HG02981 (cell line): ENCODE data around the gene NSMF.

Source experiments
- ATAC-seq: cut with Tn5 transposase; IDR thresholded peaks from one replicate; pipeline ENCODE4 v1.9.1; 2021; ENCODE audit warnings: mild to moderate bottlenecking, moderate library complexity; ENCODE audit not compliant: unreplicated experiment

The NSMF gene

GRCh38 chr9:137433349-137433915 is 25.7 kb downstream of the NSMF start:
- no peak for ATAC-seq

DNA sequence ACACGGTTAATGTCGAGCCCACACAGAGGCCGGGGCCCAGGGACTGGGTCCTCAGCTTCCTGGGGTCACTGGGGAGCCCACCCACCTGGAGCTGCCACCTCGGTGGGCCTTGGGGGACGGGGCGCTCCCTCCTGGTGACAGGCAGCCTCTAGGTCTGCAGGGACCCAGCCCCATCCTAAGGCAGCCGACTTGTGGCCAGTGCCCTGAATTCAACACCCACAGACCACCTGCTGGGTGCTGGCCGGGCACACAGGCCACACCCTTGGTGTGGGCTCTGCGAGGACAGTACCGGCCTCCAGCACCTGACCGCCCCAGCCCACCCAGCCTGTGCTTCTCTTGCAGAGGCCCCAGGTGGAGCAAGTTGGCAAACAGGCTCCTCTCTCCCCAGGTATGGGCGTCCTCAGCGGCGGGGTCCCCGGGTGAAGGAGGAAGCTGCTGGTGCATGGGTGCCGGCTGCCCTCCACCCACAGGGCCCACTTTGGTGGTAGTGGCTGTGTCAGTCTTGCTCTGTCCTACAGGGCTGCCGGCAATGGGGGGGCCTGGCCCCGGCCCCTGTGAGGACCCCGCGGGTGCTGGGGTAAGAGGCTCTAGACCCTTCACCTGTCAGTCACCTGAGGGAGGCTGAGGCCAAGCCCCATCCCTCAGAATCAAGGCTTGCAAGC is 26.3 kb downstream of the NSMF start:
- no peak for ATAC-seq

- ATAC-seq, result no peak
Measured at GRCh38 chr9:137431416-137431931, 27.7 kb downstream of the NSMF start.

GRCh38 chr9:137430723-137431415 is 28.3 kb downstream of the NSMF start:
- ATAC-seq, result no peak

- ATAC-seq, result no peak
Measured at GRCh38 chr9:137429974-137430722, 29.0 kb downstream of the NSMF start.

DNA sequence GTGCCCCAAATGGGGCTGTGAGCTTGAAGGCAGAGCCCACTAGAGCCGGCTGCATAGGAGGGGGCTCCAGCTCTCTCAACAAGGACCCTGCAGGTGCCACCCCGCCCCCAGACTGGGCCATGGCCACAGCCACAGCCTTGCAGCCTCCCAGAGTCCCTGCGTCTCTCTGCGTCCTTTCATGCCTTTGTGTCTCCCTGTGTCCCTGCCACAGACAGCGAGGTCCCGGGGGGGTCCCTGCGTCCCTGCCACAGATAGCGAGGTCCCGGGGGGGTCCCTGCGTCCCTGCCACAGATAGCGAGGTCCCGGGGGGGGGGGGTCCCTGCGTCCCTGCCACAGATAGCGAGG is 29.6 kb downstream of the NSMF start:
- ATAC-seq, result no peak

DNA sequence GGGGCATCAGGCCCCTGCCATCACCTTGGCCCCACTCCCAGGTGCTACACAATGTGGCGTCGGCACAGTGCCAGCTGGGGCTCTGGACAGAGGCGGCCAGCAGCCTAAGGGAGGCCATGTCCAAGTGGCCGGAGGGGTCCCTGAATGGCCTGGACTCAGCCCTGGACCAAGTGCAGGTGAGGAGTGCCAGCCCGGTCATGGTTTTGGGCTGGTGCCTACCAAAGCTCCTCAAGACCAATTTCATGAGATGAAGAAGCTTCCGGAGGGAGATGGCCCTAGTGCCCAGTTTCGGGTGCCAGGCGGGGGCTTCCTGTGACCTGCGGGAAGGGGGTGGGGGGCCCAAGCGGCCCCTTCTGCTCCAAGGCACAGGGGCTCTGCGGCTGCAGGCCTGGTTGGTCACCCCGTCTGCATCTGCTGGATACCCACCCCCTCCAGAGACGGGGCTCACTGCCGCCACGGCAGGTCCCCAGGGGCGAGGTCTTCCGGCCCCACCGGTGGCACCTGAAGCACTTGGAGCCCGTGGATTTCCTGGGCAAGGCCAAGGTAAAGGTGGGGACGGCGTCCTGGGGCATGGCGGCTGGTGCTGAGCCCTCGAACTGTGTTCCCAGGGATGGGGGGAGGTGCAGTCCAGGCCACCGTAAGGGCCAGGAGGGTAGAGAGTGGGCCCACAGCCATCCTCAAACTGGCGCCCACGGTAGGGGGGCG is 30.1 kb downstream of the NSMF start:
- no peak for ATAC-seq

DNA sequence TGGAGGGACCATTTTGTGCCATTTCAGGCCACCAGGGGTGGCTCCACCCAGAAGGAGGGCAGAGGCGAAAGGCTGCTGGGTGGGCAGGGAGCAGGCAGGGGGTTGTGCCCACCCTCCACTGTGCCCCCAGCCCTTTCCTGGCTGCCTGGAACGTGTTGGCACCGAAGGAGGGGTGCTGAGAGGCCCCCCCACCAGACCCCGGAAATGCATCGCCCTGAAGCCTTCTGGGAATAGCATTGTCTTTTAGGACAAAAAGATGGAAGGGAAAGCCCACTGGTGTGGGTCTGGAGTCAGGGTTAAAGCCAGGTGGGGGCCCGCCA is 30.9 kb downstream of the NSMF start:
- no peak for ATAC-seq

- ATAC-seq, result no peak
Measured at GRCh38 chr9:137427454-137428310, 31.5 kb downstream of the NSMF start.

- no peak for ATAC-seq
Measured at GRCh38 chr9:137426018-137426681, 33.0 kb downstream of the NSMF start.

DNA sequence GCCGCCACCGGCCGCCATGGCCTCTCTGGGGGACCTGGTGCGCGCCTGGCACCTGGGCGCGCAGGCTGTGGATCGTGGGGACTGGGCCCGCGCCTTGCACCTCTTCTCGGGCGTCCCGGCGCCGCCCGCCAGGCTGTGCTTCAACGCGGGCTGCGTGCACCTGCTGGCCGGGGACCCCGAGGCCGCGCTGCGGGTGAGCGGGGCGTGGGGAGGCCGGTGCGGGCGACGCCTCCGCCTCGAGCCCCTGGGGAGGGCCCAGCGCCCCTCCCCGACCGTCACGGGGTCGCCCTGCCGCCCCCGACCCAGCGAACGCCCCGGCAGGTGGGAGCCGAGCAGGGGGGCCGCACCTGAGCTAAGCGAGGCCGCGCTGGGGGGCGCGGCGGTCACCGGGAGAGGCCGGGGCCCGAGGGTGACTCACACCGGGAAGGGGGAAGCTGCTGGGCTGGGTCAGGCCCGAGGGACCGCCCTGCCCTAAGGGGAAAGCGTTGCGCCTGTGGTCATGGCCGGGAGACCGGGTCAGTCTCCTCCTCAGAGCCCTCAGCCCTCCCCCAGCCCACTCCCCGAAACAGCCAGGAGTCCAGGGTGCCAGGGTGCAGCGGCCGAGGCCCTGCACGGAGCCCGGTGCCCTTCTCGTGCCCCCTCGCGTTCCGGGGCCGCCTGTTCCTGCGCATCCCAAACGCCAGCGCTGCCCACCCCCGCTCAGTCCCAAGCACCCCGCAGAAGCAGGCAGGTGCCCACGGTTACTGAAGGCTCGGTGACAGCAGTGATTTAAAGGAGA is 35.4 kb downstream of the NSMF start:
- ATAC-seq, result peak; percentile 5

DNA sequence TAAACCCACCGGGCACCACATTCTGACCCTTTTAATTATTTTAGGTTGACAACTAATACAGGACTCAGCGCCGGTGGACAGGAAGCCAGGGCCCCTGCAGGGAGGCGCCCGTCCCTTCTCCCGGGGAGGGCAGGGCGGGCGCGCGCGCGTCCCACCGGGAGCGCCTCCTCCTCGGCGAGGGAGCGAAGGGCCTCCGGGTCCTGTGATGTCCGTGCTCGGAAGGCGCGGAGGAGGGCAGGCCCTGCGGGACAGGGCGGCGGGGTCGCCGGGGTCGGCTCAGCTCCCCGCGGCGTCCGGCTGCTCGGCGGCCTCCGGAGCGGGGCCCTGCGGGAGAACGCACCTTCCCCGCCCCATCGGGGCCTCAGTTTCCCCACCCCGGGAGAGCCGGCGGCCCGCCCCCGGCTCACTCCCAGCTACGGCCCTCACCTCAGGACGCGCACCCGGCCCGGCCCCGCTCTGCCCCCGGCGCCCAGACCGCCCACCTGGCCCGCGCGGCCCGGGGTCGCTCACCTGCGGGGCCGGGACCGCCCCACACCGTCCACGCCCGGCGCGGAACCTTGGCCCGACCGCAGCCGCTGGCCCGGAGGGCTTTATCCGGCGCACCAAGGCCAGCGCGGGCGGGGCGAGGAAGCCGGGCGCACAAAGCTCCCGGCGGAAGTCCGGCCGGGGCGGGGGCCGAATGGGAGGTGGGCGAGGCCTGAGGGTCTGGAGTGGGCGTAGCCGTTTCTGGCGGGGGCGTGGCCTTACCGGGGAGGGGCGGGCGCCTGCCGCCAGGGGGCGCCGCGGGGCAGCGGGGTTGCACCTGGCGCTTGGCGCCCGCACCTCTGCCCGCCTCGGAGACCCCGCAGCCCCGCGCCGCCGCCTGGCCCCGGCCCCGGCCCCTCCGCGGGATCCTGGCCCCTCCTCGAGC is 36.3 kb downstream of the NSMF start, which contains the start of the genes EXD3 and NOXA1:
EXD3 (minus strand) TSS at position 559 of the 910 bp plus-strand sequence. CDS start 27,805 bp downstream, outside the sequence.
NOXA1 (plus strand) TSS at position 790 of the 910 bp plus-strand sequence. CDS start 137 bp downstream, outside the sequence.
- ATAC-seq, result peak; percentile 88

- no peak for ATAC-seq
Measured at GRCh38 chr9:137421838-137422603, 37.1 kb downstream of the NSMF start.

- no peak for ATAC-seq
Measured at GRCh38 chr9:137417161-137418021, 41.7 kb downstream of the NSMF start.

DNA sequence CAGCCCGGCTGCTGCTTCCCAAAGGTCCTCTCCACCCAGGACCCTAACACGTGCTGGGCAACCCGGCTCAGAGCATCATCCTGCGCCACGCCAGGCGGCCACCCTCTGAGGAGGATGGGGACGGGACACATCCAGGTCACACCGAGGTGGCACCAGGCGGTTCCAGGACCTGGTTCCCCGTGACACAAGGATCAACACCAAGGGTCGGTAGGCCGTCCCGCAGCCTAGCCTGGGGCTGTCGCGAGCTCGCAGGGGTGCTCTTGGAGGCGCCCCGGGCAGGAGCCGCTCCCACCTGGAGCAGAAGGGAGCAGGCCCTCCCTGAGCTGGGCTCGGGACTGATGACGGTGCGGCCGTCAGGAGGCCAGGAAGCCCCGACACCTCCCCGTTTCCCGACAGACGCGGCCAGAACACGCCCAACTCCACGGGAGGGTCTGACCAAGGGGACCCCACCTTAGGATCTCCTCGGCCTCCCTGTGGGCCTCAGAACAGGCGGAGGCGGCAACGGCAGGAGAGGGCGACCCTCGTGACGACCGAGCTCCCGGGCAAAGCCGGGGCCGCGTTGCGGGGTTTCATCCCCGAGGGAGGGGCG is 42.5 kb downstream of the NSMF start:
- ATAC-seq, result no peak
